IMR-90 (cell line): Measurements from ENCODE around the gene TBCD.

ENCODE experiments used
- FOS ChIP-seq: fragments of 150-350 bp; IDR thresholded peaks from 2 replicates; pipeline ENCODE4 v1.6.1; 2016; ENCODE audit warnings: low read depth, low read length
- NFE2L2 ChIP-seq: fragments of 150-350 bp; IDR thresholded peaks from 2 replicates; pipeline ENCODE4 v1.6.1; 2016; ENCODE audit warnings: low read depth, mild to moderate bottlenecking, low read length
- POLR2A ChIP-seq: IDR thresholded peaks from 2 replicates; pipeline ENCODE4 v1.6.1; 2012; ENCODE audit warnings: mild to moderate bottlenecking, low read depth, low read length
- RAD21 ChIP-seq: IDR thresholded peaks from 2 replicates; pipeline ENCODE4 v1.6.1; 2012; ENCODE audit warnings: low read length, improper control_type of control experiment
- RCOR1 ChIP-seq: IDR thresholded peaks from 2 replicates; pipeline ENCODE4 v1.6.1; 2012; ENCODE audit warnings: mild to moderate bottlenecking, low read length, improper control_type of control experiment; ENCODE audit not compliant: insufficient replicate concordance
- SMC3 ChIP-seq: fragments of 150-350 bp; IDR thresholded peaks from 2 replicates; pipeline ENCODE4 v1.6.1; 2016; ENCODE audit warnings: low read depth, mild to moderate bottlenecking, antibody characterized with exemption, low read length, moderate library complexity
- TF ChIP-seq, protein P1 (sequence below): conservative IDR thresholded peaks from 2 replicates; pipeline ENCODE4 v1.5.1; 2012; ENCODE audit warnings: mild to moderate bottlenecking, low read depth, low read length, improper control_type of control experiment

DNA sequence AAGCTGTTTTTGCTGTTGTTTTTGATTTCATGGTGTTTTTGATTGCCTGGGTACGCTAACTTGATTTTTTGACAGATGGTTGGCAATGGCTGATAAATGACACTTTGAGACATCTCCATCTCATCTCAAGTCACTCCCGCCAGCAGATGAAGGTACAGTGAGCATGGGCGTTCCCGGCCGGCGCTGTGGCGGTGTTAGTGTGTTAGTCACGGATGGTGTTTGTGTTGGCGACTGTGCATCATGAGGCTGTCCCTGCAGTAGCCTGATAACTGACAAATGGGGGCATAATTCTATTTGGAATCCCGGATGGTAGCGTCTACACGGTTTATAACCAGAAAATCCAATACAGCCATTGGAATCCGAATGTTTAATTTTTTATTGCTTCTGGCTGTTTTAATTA is 169.6 kb downstream of the TBCD start:
- TF ChIP-seq, protein P1, sequence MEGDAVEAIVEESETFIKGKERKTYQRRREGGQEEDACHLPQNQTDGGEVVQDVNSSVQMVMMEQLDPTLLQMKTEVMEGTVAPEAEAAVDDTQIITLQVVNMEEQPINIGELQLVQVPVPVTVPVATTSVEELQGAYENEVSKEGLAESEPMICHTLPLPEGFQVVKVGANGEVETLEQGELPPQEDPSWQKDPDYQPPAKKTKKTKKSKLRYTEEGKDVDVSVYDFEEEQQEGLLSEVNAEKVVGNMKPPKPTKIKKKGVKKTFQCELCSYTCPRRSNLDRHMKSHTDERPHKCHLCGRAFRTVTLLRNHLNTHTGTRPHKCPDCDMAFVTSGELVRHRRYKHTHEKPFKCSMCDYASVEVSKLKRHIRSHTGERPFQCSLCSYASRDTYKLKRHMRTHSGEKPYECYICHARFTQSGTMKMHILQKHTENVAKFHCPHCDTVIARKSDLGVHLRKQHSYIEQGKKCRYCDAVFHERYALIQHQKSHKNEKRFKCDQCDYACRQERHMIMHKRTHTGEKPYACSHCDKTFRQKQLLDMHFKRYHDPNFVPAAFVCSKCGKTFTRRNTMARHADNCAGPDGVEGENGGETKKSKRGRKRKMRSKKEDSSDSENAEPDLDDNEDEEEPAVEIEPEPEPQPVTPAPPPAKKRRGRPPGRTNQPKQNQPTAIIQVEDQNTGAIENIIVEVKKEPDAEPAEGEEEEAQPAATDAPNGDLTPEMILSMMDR = no peak
- TF ChIP-seq RCOR1 = no peak
- no peak for TF ChIP-seq POLR2A
- no peak for TF ChIP-seq RAD21
- no peak for TF ChIP-seq FOS
- TF ChIP-seq NFE2L2 = no peak
- no peak for TF ChIP-seq SMC3
